LNCAP (cell line): ENCODE data around the gene TSPAN4.

Experiments
- CTCF ChIP-seq: fragments of 450-650 bp; IDR thresholded peaks from 2 replicates; pipeline ENCODE4 v1.5.1; 2017; ENCODE audit warnings: mild to moderate bottlenecking

TSPAN4 gene

GRCh38 chr11:837990-838307 lies 4.7 kb upstream of the TSPAN4 start:
- no peak for TF ChIP-seq CTCF

- TF ChIP-seq CTCF: no peak; the same call in 1 of the 2 replicates
These were observed 4.0 kb upstream of the TSPAN4 start for GRCh38 chr11:838441-839279.

DNA sequence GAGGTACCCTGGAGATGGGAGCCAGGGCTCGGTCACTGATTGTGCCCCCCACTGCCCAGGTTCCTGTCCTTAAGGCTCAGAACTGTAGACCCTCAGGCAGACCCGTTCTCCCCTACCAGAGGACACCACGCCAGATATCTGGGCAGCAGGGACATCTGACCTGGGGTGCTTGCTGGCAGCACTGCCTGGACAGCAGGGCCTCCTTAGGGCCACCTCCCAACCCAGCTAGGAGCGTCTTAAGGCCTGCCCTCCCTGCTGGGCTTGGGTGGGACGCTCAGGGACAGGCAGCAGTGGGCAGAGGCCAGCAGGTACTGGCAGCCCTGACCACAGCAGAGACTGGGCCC lies 3.4 kb upstream of the TSPAN4 start:
- TF ChIP-seq CTCF: no peak

DNA sequence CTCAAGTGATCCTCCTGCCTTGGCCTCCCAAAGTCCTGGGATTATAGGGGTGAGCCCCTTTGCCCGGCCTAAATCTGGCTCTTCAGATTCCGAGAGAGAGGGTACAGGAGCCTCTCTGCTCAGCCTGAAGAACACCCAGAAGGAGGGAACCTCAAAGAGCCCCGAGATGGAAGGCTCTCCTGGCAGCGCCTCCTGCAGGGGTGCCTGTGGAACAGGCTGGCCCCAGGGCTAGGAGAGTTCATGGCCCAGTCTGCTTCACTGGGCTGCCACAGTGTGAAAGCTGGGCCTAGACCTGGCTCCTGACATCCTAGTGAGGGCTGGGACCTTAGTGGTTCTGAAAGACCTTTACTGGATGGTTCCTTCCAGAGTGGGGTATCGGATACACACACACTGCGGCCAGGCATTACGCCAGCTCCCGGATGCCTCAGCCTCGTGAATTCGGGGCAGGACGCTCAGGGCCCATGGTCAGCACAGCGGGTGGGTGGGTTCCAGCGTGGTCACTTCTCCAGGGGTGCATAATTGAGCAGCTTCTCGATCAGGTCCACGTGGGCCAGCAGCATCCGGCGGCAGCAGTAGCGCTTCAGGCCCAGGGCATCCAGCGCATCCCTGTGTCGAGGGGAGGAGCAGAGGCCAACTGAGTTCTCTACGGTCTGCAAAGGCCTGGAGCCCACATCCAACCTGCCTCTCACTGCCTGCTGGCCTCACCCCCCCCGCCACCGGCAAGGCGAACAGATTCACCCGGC lies 2.6 kb upstream of the TSPAN4 start:
- peak; percentile 14; the same call in 1 of the 2 replicates for TF ChIP-seq CTCF

- TF ChIP-seq CTCF: no peak
These were observed 677 bp upstream of the TSPAN4 start for GRCh38 chr11:841981-842369.

GRCh38 chr11:843086-843734 lies 558 bp downstream of the TSPAN4 start:
- no peak for TF ChIP-seq CTCF

DNA sequence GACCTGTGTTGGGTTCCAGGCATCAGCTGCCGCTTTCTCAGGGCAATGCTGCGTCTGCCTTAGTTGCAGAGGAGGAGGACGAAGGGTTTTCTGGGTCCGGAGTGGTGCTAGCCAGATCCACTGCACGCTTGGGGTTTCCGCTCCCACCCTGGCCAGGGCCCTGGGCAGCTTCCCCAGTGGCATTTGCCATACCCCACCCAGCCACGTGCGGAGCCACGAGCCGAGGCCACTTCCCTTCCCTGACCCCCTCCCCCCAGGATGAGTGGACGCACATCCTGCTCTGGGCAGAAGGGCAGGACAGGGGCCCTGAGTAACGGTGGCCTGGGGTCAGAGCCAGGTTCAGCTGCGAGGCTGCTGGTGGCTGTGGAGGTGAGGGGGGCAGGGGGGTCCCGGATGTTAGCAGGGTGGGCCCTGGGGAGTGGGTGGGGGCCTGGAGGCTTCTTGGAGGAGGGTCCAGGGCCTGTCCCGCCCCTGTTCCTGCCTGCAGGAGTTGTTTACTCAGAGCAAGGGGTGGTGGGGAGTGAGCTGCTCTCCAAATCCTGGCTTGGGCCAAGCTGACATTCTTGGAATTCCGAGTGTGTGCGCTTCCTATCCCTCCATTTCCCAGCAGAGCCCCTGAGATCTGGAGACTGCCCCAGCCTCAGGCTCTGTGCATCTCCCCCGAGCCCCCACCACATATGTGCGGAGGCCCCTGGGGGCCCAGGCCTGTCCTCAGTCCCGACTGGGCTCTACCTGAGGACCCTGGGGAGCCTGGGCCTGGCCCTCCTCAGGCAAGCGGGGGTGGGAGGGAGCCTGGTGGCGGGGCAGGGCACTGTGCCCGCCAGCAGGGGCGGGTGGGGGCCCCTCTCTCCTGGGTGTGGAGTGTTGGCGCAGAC lies 1.4 kb downstream of the TSPAN4 start:
- TF ChIP-seq CTCF: no peak
